ENCODE measurements around the gene CCDC32.

GRCh38 chr15:40555876-40556275 lies 9.0 kb downstream of the CCDC32 start:
- TF ChIP-seq POLR2A (IDR thresholded peaks at IDR 0.05) (no peak), CTCF (IDR thresholded peaks at IDR 0.05) (no peak), POLR2AphosphoS5 (IDR thresholded peaks at IDR 0.05) (no peak)

All from sigmoid colon (tissue), 4 donors.